GM13976 (cell line): ENCODE data around the gene EPHA6.
"Not testable (repeated sequence)": the region's sequence is repeated elsewhere in the genome, so short reads cannot be mapped to it uniquely, and the experiment has no call there.

Source experiments
- DNase-seq: peaks from one replicate; pipeline ENCODE4 v3.0.0; 2012; ENCODE audit warnings: low spot score
- in situ Hi-C: fragments of 300-500 bp; cut with MboI; formaldehyde crosslinking; loops from one replicate; pipeline ENCODE4 v1.12.0; 2022; ENCODE audit warnings: low sequenced_read_pairs, mixed read lengths, inconsistent platforms; ENCODE audit not compliant: unreplicated experiment
- TF ChIP-seq, protein P1 (sequence below): IDR thresholded peaks from 2 replicates; pipeline ENCODE4 v1.5.1; 2012; ENCODE audit warnings: borderline replicate concordance, mild to moderate bottlenecking; ENCODE audit not compliant: insufficient read depth; ENCODE audit errors: extremely low read depth, missing control alignments, control extremely low read depth

The EPHA6 gene

GRCh38 chr3:97488741-97489140 is 674.3 kb downstream of the EPHA6 start:
- DNase-seq: no peak
- TF ChIP-seq, protein P1, sequence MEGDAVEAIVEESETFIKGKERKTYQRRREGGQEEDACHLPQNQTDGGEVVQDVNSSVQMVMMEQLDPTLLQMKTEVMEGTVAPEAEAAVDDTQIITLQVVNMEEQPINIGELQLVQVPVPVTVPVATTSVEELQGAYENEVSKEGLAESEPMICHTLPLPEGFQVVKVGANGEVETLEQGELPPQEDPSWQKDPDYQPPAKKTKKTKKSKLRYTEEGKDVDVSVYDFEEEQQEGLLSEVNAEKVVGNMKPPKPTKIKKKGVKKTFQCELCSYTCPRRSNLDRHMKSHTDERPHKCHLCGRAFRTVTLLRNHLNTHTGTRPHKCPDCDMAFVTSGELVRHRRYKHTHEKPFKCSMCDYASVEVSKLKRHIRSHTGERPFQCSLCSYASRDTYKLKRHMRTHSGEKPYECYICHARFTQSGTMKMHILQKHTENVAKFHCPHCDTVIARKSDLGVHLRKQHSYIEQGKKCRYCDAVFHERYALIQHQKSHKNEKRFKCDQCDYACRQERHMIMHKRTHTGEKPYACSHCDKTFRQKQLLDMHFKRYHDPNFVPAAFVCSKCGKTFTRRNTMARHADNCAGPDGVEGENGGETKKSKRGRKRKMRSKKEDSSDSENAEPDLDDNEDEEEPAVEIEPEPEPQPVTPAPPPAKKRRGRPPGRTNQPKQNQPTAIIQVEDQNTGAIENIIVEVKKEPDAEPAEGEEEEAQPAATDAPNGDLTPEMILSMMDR: no peak
- in situ Hi-C loops: no loop called here

- TF ChIP-seq, protein P1: no peak
- in situ Hi-C loops: no loop called here
- no peak for DNase-seq
Observed at GRCh38 chr3:97495896-97496295, 681.5 kb downstream of the EPHA6 start.

DNA sequence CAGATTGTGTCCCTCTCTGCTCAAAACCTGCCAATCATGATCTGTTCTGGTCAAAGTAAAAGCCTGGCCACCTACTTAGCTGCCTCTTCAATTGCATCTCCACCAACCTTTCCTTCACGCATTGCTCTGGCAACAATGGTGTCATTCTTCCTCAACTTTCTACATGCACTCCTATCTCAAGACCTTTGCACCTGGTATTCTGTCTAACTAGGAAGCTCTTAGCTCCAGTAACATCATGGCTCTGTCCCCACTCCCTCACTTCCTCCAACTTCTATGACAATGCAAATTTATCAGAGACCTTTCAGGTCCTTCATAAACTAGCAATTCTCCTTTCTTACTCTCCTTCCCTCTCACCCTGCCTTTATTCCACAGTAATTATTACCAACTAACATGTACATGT is 682.7 kb downstream of the EPHA6 start:
- TF ChIP-seq, protein P1: no peak
- in situ Hi-C loops: no loop called here
- DNase-seq: no peak

GRCh38 chr3:97504463-97504862 is 690.1 kb downstream of the EPHA6 start:
- no peak for DNase-seq
- TF ChIP-seq, protein P1: no peak
- in situ Hi-C loops: no loop called here

GRCh38 chr3:97510795-97511194 is 696.4 kb downstream of the EPHA6 start:
- in situ Hi-C loops: no loop called here
- DNase-seq: no peak
- TF ChIP-seq, protein P1: no peak

GRCh38 chr3:97515076-97515475 is 700.7 kb downstream of the EPHA6 start:
- TF ChIP-seq, protein P1: no peak
- no peak for DNase-seq
- in situ Hi-C loops: no loop called here

GRCh38 chr3:97530691-97531090 is 716.3 kb downstream of the EPHA6 start:
- in situ Hi-C loops: no loop called here
- TF ChIP-seq, protein P1: no peak
- DNase-seq: no peak

DNA sequence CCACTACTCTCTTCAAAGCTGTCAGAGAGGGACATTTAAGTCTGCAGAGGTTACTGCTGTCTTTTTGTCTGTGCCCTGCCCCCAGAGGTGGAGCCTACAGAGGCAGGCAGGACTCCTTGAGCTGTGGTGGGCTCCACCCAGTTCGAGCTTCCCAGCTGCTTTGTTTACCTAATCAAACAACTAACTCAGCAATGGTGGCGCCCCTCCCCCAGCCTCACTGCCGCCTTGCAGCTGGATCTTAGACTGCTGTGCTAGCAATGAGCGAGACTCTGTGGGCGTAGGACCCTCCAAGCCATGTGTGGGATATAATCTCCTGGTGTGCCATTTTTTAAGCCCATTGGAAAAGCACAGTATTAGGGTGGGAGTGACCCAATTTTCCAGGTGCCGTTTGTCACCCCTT is 733.2 kb downstream of the EPHA6 start:
- DNase-seq, in situ Hi-C loops: not testable (repeated sequence)
